HepG2 (cell line): ENCODE measurements around the gene C2orf78. TPM values are rescaled to one million over a fixed set of nuclear protein-coding genes. Genes with fewer than 3 reads are reported as not detected.
A peak's percentile ranks its signal among the peaks of the same experiment; 100 is the strongest.

Experiments
- ARID5B ChIP-seq: IDR thresholded peaks from 2 replicates; pipeline ENCODE4 v1.4.0; 2020; ENCODE audit warnings: mild to moderate bottlenecking, missing genetic modification reagents
- CREM ChIP-seq, 2 experiments: sonication (generic) in 1 of 2; formaldehyde crosslinking in 1 of 2; IDR thresholded peaks; 2 replicates each; pipeline versions ENCODE4 v1.4.0 to v1.6.1; 2016 to 2020; ENCODE audit warnings: antibody characterized with exemption in 1 of 2, mild to moderate bottlenecking in 1 of 2, missing genetic modification reagents in 1 of 2
- FOXJ3 ChIP-seq: sonication (generic); formaldehyde crosslinking; IDR thresholded peaks from 2 replicates; pipeline ENCODE4 v1.4.0; 2020; ENCODE audit warnings: missing genetic modification reagents, mild to moderate bottlenecking, borderline replicate concordance
- FOXP1 ChIP-seq, 2 experiments: fragments of 450-650 bp in 1 of 2; IDR thresholded peaks; 2 replicates each; pipeline ENCODE4 v1.6.1; 2017 to 2018; ENCODE audit warnings: antibody characterized with exemption in 1 of 2
- GATAD2A ChIP-seq: IDR thresholded peaks from 2 replicates; pipeline ENCODE4 v1.6.1; 2016
- HOXD1 ChIP-seq: sonication (generic); formaldehyde crosslinking; IDR thresholded peaks from 2 replicates; pipeline ENCODE4 v1.5.0; 2020; ENCODE audit warnings: missing genetic modification reagents
- IRX3 ChIP-seq: sonication (generic); formaldehyde crosslinking; IDR thresholded peaks from 2 replicates; pipeline ENCODE4 v1.8.1; 2023; ENCODE audit warnings: mild to moderate bottlenecking, low read depth, missing genetic modification reagents, borderline replicate concordance
- MAFK ChIP-seq, 2 experiments: IDR thresholded peaks in 1 of 2; conservative IDR thresholded peaks in 1 of 2; 2 replicates each; pipeline ENCODE4 v1.6.1; 2011; ENCODE audit warnings: improper control_type of control experiment in 2 of 2, low read length in 2 of 2
- MIER3 ChIP-seq: IDR thresholded peaks from 2 replicates; pipeline ENCODE4 v1.6.1; 2016; ENCODE audit warnings: missing compliant biosample characterization, borderline replicate concordance
- NCOA2 ChIP-seq: sonication (generic); formaldehyde crosslinking; IDR thresholded peaks from 2 replicates; pipeline ENCODE4 v1.8.0; 2022; ENCODE audit warnings: inconsistent platforms
- RARA ChIP-seq: IDR thresholded peaks from 2 replicates; pipeline ENCODE4 v1.6.1; 2016; ENCODE audit warnings: missing genetic modification reagents, missing compliant biosample characterization
- SALL2 ChIP-seq: sonication (generic); formaldehyde crosslinking; IDR thresholded peaks from 2 replicates; pipeline ENCODE4 v1.8.1; 2023; ENCODE audit warnings: mild to moderate bottlenecking, missing genetic modification reagents, inconsistent platforms
- SMARCC2 ChIP-seq: fragments of 450-650 bp; IDR thresholded peaks from 2 replicates; pipeline ENCODE4 v1.6.1; 2017; ENCODE audit warnings: antibody characterized with exemption, mild to moderate bottlenecking
- SOX13 ChIP-seq, 3 experiments: fragments of 450-650 bp in 1 of 3; sonication (generic) in 1 of 3; formaldehyde crosslinking in 1 of 3; IDR thresholded peaks in 2 of 3; conservative IDR thresholded peaks in 1 of 3; 2 replicates each; pipeline versions ENCODE4 v1.5.0 to v1.6.1; 2016 to 2020; ENCODE audit warnings: antibody characterized with exemption in 1 of 3, mild to moderate bottlenecking in 1 of 3, missing compliant biosample characterization in 1 of 3, missing genetic modification reagents in 1 of 3, moderate library complexity in 1 of 3
- ZNF20 ChIP-seq: sonication (generic); formaldehyde crosslinking; IDR thresholded peaks from 2 replicates; pipeline ENCODE4 v1.4.0; 2020; ENCODE audit warnings: mild to moderate bottlenecking, moderate library complexity, missing genetic modification reagents
- ZNF205 ChIP-seq: IDR thresholded peaks from 2 replicates; pipeline ENCODE4 v1.6.1; 2018; ENCODE audit warnings: missing biosample characterization, missing genetic modification reagents
- ZNF414 ChIP-seq: sonication (generic); formaldehyde crosslinking; IDR thresholded peaks from 2 replicates; pipeline ENCODE4 v1.5.0; 2020; ENCODE audit warnings: missing genetic modification reagents
- ZNF766 ChIP-seq: sonication (generic); formaldehyde crosslinking; IDR thresholded peaks from 2 replicates; pipeline ENCODE4 v1.5.0; 2020; ENCODE audit warnings: missing genetic modification reagents, borderline replicate concordance
- ZXDC ChIP-seq: sonication (generic); formaldehyde crosslinking; IDR thresholded peaks from 2 replicates; pipeline ENCODE4 v1.5.0; 2020; ENCODE audit warnings: mild to moderate bottlenecking, missing genetic modification reagents
- polyA plus RNA-seq, 8 experiments: library from polyadenylated mRNA; depleted of rRNA in 3 of 8; stranded (reverse) in 7 of 8; unstranded in 1 of 8; fragments of >200 nt; fragmentation: Illumina TruSeq in 4 of 8; extraction: Trizol in 4 of 8; gene quantifications; 2 replicates each; pipeline versions ENCODE4 v1.2.1 to v1.2.3, GENCODE V29; 2011 to 2016; ENCODE audit warnings: low read depth in 4 of 8, missing spikeins in 1 of 8, mixed read lengths in 1 of 8; ENCODE audit not compliant: insufficient read depth in 1 of 8
- total RNA-seq, 5 experiments: library from RNA; depleted of rRNA; stranded (reverse); fragments of >200 nt; fragmentation: Illumina TruSeq; extraction: Trizol; gene quantifications; 2 replicates each; pipeline ENCODE4 v1.2.3, GENCODE V29; 2016; ENCODE audit warnings: low read depth in 1 of 5
- TF ChIP-seq, protein P1 (sequence below): sonication (generic); formaldehyde crosslinking; IDR thresholded peaks from 2 replicates; pipeline ENCODE4 v1.8.0; 2022; ENCODE audit warnings: mild to moderate bottlenecking, missing genetic modification reagents; ENCODE audit not compliant: insufficient replicate concordance

Gene C2orf78
- total and polyA plus RNA-seq, 2 of the 13 experiments (the other 11 are each of a cell fraction or from before 2014, with no cell fraction given) = not detected

DNA sequence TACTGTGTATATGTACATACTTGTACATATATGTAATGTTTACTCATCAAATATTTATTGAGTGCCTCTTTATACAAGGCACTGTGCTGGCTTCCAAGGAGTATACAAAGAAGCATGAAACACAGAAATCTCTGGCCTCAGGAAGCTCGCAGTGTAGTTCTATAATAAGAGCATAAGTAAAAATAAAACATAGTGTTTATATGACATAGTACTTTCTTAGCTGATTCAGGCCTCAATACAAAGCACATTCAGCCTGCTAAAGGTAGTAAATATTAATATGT is 58.7 kb downstream of the C2orf78 start (continued):
- TF ChIP-seq CREM (IDR thresholded peaks at IDR 0.05) (no peak), CREM (CRISPR knock-in tag; IDR thresholded peaks at IDR 0.05) (no peak), SMARCC2 (no peak), HOXD1 (CRISPR knock-in tag) (no peak), SOX13 (IDR thresholded peaks at IDR 0.05) (no peak), SOX13 (CRISPR knock-in tag; conservative IDR thresholded peaks at IDR 0.05 in 1 of 2, IDR thresholded peaks at IDR 0.05 in 1 of 2) (no peak; a peak in 1 of 4 replicates), GATAD2A (peak; percentile 51; the same call in 1 of the 2 replicates), ZNF414 (CRISPR knock-in tag) (no peak), MAFK (conservative IDR thresholded peaks at IDR 0.05 in 1 of 2, IDR thresholded peaks at IDR 0.05 in 1 of 2; ENCODE audit: low read length in 2 of 2) (peak; percentile 19 to 22; a peak in 1 of 4 replicates), ZNF766 (CRISPR knock-in tag) (no peak), NCOA2 (CRISPR knock-in tag) (0 out of 2 replicates have a peak, but pooled peaks have one; percentile 19), RARA (CRISPR knock-in tag) (0 out of 2 replicates have a peak, but pooled peaks have one; percentile 7), FOXP1 (IDR thresholded peaks at IDR 0.05) (no peak), FOXP1 (CRISPR knock-in tag; IDR thresholded peaks at IDR 0.05) (peak; percentile 26; the same call in 1 of the 2 replicates), IRX3 (CRISPR knock-in tag) (no peak), ZNF205 (CRISPR knock-in tag) (peak; percentile 71; the same call in 1 of the 2 replicates), ARID5B (CRISPR knock-in tag) (0 out of 2 replicates have a peak, but pooled peaks have one; percentile 28), ZNF20 (CRISPR knock-in tag) (no peak), SALL2 (CRISPR knock-in tag) (no peak), MIER3 (CRISPR knock-in tag) (0 out of 2 replicates have a peak, but pooled peaks have one; percentile 26), ZXDC (CRISPR knock-in tag) (no peak), FOXJ3 (CRISPR knock-in tag) (0 out of 2 replicates have a peak, but pooled peaks have one; percentile 10)
- TF ChIP-seq, protein P1, sequence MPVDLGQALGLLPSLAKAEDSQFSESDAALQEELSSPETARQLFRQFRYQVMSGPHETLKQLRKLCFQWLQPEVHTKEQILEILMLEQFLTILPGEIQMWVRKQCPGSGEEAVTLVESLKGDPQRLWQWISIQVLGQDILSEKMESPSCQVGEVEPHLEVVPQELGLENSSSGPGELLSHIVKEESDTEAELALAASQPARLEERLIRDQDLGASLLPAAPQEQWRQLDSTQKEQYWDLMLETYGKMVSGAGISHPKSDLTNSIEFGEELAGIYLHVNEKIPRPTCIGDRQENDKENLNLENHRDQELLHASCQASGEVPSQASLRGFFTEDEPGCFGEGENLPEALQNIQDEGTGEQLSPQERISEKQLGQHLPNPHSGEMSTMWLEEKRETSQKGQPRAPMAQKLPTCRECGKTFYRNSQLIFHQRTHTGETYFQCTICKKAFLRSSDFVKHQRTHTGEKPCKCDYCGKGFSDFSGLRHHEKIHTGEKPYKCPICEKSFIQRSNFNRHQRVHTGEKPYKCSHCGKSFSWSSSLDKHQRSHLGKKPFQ (CRISPR knock-in tag) = no peak
